HEK293 (cell line): Measurements from ENCODE around the gene ANKRD11.

ENCODE experiments used
- YY1 ChIP-seq: fragments of 450-650 bp; formaldehyde crosslinking; IDR thresholded peaks from 2 replicates; pipeline ENCODE4 v1.5.1; 2018; ENCODE audit warnings: missing biosample characterization, missing genetic modification characterization
- ZBTB8A ChIP-seq: fragments of 450-650 bp; formaldehyde crosslinking; IDR thresholded peaks from 2 replicates; pipeline ENCODE4 v1.5.1; 2016; ENCODE audit warnings: missing biosample characterization, missing genetic modification characterization
- ZNF202 ChIP-seq: fragments of 450-650 bp; formaldehyde crosslinking; IDR thresholded peaks from 2 replicates; pipeline ENCODE4 v1.5.1; 2016; ENCODE audit warnings: missing biosample characterization, missing genetic modification characterization, borderline replicate concordance
- ZNF423 ChIP-seq: fragments of 450-650 bp; formaldehyde crosslinking; IDR thresholded peaks from 2 replicates; pipeline ENCODE4 v1.5.1; 2016; ENCODE audit warnings: missing biosample characterization, missing genetic modification characterization
- ZNF548 ChIP-seq: fragments of 450-650 bp; formaldehyde crosslinking; IDR thresholded peaks from 2 replicates; pipeline ENCODE4 v1.5.1; 2016; ENCODE audit warnings: missing biosample characterization, missing genetic modification characterization
- ZNF561 ChIP-seq: fragments of 450-650 bp; IDR thresholded peaks from 2 replicates; pipeline ENCODE4 v1.5.1; 2018; ENCODE audit warnings: missing biosample characterization, missing genetic modification characterization, borderline replicate concordance
- TF ChIP-seq, protein P1 (sequence below): fragments of 450-650 bp; formaldehyde crosslinking; IDR thresholded peaks from 2 replicates; pipeline ENCODE4 v1.5.1; 2016; ENCODE audit warnings: missing biosample characterization, missing genetic modification characterization

GRCh38 chr16:89507834-89508590 is 17.7 kb upstream of the ANKRD11 start, which contains the start of gene SPG7:
- TF ChIP-seq ZNF202 (tag by site-specific recombination) (no peak), ZNF548 (no peak), ZBTB8A (tag by site-specific recombination) (peak; percentile 93), ZNF561 (tag by site-specific recombination) (peak; percentile 52; the same call in 1 of the 2 replicates), ZNF423 (no peak), YY1 (tag by site-specific recombination) (0 out of 2 replicates have a peak, but pooled peaks have one; percentile 61)
- TF ChIP-seq, protein P1, sequence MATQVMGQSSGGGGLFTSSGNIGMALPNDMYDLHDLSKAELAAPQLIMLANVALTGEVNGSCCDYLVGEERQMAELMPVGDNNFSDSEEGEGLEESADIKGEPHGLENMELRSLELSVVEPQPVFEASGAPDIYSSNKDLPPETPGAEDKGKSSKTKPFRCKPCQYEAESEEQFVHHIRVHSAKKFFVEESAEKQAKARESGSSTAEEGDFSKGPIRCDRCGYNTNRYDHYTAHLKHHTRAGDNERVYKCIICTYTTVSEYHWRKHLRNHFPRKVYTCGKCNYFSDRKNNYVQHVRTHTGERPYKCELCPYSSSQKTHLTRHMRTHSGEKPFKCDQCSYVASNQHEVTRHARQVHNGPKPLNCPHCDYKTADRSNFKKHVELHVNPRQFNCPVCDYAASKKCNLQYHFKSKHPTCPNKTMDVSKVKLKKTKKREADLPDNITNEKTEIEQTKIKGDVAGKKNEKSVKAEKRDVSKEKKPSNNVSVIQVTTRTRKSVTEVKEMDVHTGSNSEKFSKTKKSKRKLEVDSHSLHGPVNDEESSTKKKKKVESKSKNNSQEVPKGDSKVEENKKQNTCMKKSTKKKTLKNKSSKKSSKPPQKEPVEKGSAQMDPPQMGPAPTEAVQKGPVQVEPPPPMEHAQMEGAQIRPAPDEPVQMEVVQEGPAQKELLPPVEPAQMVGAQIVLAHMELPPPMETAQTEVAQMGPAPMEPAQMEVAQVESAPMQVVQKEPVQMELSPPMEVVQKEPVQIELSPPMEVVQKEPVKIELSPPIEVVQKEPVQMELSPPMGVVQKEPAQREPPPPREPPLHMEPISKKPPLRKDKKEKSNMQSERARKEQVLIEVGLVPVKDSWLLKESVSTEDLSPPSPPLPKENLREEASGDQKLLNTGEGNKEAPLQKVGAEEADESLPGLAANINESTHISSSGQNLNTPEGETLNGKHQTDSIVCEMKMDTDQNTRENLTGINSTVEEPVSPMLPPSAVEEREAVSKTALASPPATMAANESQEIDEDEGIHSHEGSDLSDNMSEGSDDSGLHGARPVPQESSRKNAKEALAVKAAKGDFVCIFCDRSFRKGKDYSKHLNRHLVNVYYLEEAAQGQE (tag by site-specific recombination) = no peak
